ENCODE results near the gene ADA.

GRCh38 chr20:44643154-44643519, 8.4 kb downstream of the ADA start:
- TF ChIP-seq CTCF (IDR thresholded peaks at IDR 0.05; ENCODE audit: insufficient read depth, low read depth, low read length) (no peak), EZH2 (IDR thresholded peaks at IDR 0.05; ENCODE audit: insufficient read depth, low read length) (no peak)
